PC-9 (cell line): ENCODE results near the gene SMAGP. TPM values are rescaled to one million over a fixed set of nuclear protein-coding genes. Genes with fewer than 3 reads are reported as not detected.

ENCODE experiments used
- BruUV-seq: library from RNA; stranded (reverse); fragments of 400-500 nt; replicated peaks from 2 replicates; lab custom pipeline; 2021; lab: Mats Ljungman, UMichigan
- CTCF ChIA-PET: fragments of 300-600 bp; sonication (Branson Sonifier 250); formaldehyde crosslinking; loops from one replicate; lab custom pipeline; 2022; ENCODE audit warnings: antibody characterized with exemption; lab: Charles Lee
- POLR2A ChIA-PET: fragments of 300-600 bp; sonication (Branson Sonifier 250); formaldehyde crosslinking; loops from one replicate; lab custom pipeline; 2022; ENCODE audit warnings: antibody characterized with exemption; ENCODE audit not compliant: unreplicated experiment; lab: Charles Lee
- DNase-seq, 2 experiments: peaks; one replicate each; pipeline versions ENCODE4 v3.0.0 to v3.0.0-alpha.2; 2015 to 2022; ENCODE audit warnings: mixed read lengths in 1 of 2
- H2AFZ ChIP-seq: fragments of 200-600 bp; sonication (generic); 2 replicates; pipeline ENCODE4 v1.8.1; 2017; ENCODE audit warnings: antibody characterized with exemption
- H3F3A ChIP-seq: fragments of 200-600 bp; sonication (generic); 2 replicates; pipeline ENCODE4 v1.8.1; 2017; ENCODE audit warnings: antibody characterized with exemption, mild to moderate bottlenecking, low read depth; ENCODE audit not compliant: insufficient read depth
- H3K27ac ChIP-seq: fragments of 200-600 bp; sonication (generic); 2 replicates; pipeline ENCODE4 v1.6.1; 2016; ENCODE audit warnings: mixed run types
- H3K27me3 ChIP-seq: fragments of 200-600 bp; sonication (generic); 2 replicates; pipeline ENCODE4 v1.6.1; 2016; ENCODE audit warnings: low read depth, mixed run types; ENCODE audit not compliant: insufficient read depth
- H3K36me3 ChIP-seq: fragments of 200-600 bp; sonication (generic); 2 replicates; pipeline ENCODE4 v1.6.1; 2016; ENCODE audit warnings: low read depth, mixed run types
- H3K4me1 ChIP-seq: fragments of 200-600 bp; sonication (generic); replicated peaks from 2 replicates; pipeline ENCODE4 v1.6.1; 2016; ENCODE audit warnings: mixed run types; ENCODE audit not compliant: insufficient read depth
- H3K4me2 ChIP-seq: fragments of 200-600 bp; sonication (generic); 2 replicates; pipeline ENCODE4 v1.6.1; 2017; ENCODE audit warnings: mixed run types
- H3K4me3 ChIP-seq: fragments of 200-600 bp; sonication (generic); 2 replicates; pipeline ENCODE4 v1.6.1; 2016; ENCODE audit warnings: mixed run types
- H3K79me2 ChIP-seq: fragments of 200-600 bp; sonication (generic); 2 replicates; pipeline ENCODE4 v1.6.1; 2017; ENCODE audit warnings: low read depth, mixed run types
- H3K9me2 ChIP-seq: fragments of 200-600 bp; sonication (generic); 2 replicates; pipeline ENCODE4 v1.8.1; 2017; ENCODE audit warnings: mild to moderate bottlenecking; ENCODE audit not compliant: insufficient read depth
- H3K9me3 ChIP-seq: fragments of 200-600 bp; sonication (generic); 2 replicates; pipeline ENCODE4 v1.8.1; 2016; ENCODE audit warnings: low read depth; ENCODE audit not compliant: insufficient read depth
- H4K20me1 ChIP-seq: fragments of 200-600 bp; sonication (generic); 2 replicates; pipeline ENCODE4 v1.8.1; 2017; ENCODE audit not compliant: insufficient read depth
- CTCF ChIP-seq: fragments of 200-600 bp; sonication (generic); conservative IDR thresholded peaks from 2 replicates; pipeline ENCODE4 v1.6.1; 2017; ENCODE audit warnings: mixed run types, antibody characterized with exemption, mild to moderate bottlenecking, moderate library complexity
- EZH2 ChIP-seq: fragments of 200-600 bp; sonication (generic); IDR thresholded peaks from 2 replicates; pipeline ENCODE4 v1.8.0; 2017; ENCODE audit warnings: antibody characterized with exemption, low read depth
- intact Hi-C: fragments of 100-400 bp; cut with micrococcal nuclease; formaldehyde crosslinking; loops from one replicate; pipeline ENCODE4 v1.10.0; 2022; ENCODE audit not compliant: unreplicated experiment
- total RNA-seq: library from RNA; stranded (reverse); gene quantifications from 2 replicates; pipeline ENCODE4 v1.2.3, GENCODE V29; 2021

The SMAGP gene
- total RNA-seq, 1 experiment from 2014 or later = 36.3 TPM

GRCh38 chr12:51254536-51254935, 15.7 kb downstream of the SMAGP start:
- Histone ChIP-seq H3K9me3 (no peaks in the 10 kb centered on the region), H3K9me2 (no peaks in the 10 kb centered on the region), H3K27me3 (no peaks in the 10 kb centered on the region), H2AFZ (no peak overlapping the region), H3K4me3 (no peak overlapping the region), H4K20me1 (peaks cover 12% of the 10 kb centered on the region), H3K79me2 (peaks cover 19% of the 10 kb centered on the region; the same call in 1 of the 2 replicates), H3K36me3 (peaks cover 5% of the 10 kb centered on the region; the same call in 1 of the 2 replicates), H3F3A (no peaks in the 10 kb centered on the region), H3K4me2 (no peak overlapping the region), H3K27ac (no peak overlapping the region), H3K4me1 (no peaks in the 10 kb centered on the region)
- ChIA-PET CTCF (no interaction called here), POLR2A (interaction anchor here (0.7 kb wide), 1 partner anchor 249 kb away, joined by 9 read pairs; no protein-coding TSS in a partner anchor)
- no TSS peak for BruUV-seq
- DNase-seq = no peak
- intact Hi-C loops = loop anchor here (5.0 kb wide), 1 partner anchor 207 kb away; the partner anchor contains the start of gene LETMD1
- TF ChIP-seq CTCF = no peak
- TF ChIP-seq EZH2 = no peak

- H3K79me2 ChIP-seq = peaks cover 14% of the 10 kb centered on the region; the same call in 1 of the 2 replicates
- intact Hi-C loops = loop anchor here (5.0 kb wide), 1 partner anchor 206 kb away; the partner anchor contains the start of gene LETMD1
- no peak for DNase-seq
- POLR2A ChIA-PET = interaction anchor here (0.6 kb wide), 1 partner anchor 1338 kb away, joined by 3 read pairs; no protein-coding TSS in a partner anchor
- no peaks in the 10 kb centered on the region for H3K4me1 ChIP-seq
- no TSS peak for BruUV-seq
- H3K4me3 ChIP-seq = no peak overlapping the region
- no peaks in the 10 kb centered on the region for H3K9me2 ChIP-seq
- H4K20me1 ChIP-seq = peaks cover 16% of the 10 kb centered on the region
- no peak overlapping the region for H3K4me2 ChIP-seq
- H3F3A ChIP-seq = no peaks in the 10 kb centered on the region
- CTCF ChIA-PET = no interaction called here
- no peak overlapping the region for H2AFZ ChIP-seq
- no peak overlapping the region for H3K27ac ChIP-seq
- H3K9me3 ChIP-seq = no peaks in the 10 kb centered on the region
- TF ChIP-seq EZH2 = no peak
- TF ChIP-seq CTCF = no peak
- peaks cover 5% of the 10 kb centered on the region; the same call in 1 of the 2 replicates for H3K36me3 ChIP-seq
- no peaks in the 10 kb centered on the region for H3K27me3 ChIP-seq
These were observed 16.9 kb downstream of the SMAGP start for GRCh38 chr12:51253276-51253675.

- peaks cover 9% of the 10 kb centered on the region; the same call in 1 of the 2 replicates for H3K36me3 ChIP-seq
- TF ChIP-seq CTCF = no peak
- TF ChIP-seq EZH2 = no peak
- no peak overlapping the region for H3K27ac ChIP-seq
- POLR2A ChIA-PET = no interaction called here
- H3K27me3 ChIP-seq = no peaks in the 10 kb centered on the region
- H3K79me2 ChIP-seq = peaks cover 6% of the 10 kb centered on the region; the same call in 1 of the 2 replicates
- peaks cover 9% of the 10 kb centered on the region; the same call in 1 of the 2 replicates for H4K20me1 ChIP-seq
- H3K4me3 ChIP-seq = no peak overlapping the region
- intact Hi-C loops = loop anchor here (10.0 kb wide), 1 partner anchor 483 kb away; the partner anchor contains the start of gene ATF1
- no peak overlapping the region for H3K4me2 ChIP-seq
- no peaks in the 10 kb centered on the region for H3K4me1 ChIP-seq
- no peak overlapping the region for H2AFZ ChIP-seq
- no TSS peak for BruUV-seq
- H3K9me2 ChIP-seq = no peaks in the 10 kb centered on the region
- no peak for DNase-seq
- no peaks in the 10 kb centered on the region for H3K9me3 ChIP-seq
- CTCF ChIA-PET = no interaction called here
- peaks cover 30% of the 10 kb centered on the region for H3F3A ChIP-seq
These were observed 22.6 kb downstream of the SMAGP start for GRCh38 chr12:51247523-51248206.
